PC-9 (cell line): ENCODE measurements around the gene USP50. TPM values are rescaled to one million over a fixed set of nuclear protein-coding genes. Genes with fewer than 3 reads are reported as not detected.

ENCODE experiments used
- BruUV-seq: library from RNA; stranded (reverse); fragments of 400-500 nt; replicated peaks from 2 replicates; lab custom pipeline; 2021; lab: Mats Ljungman, UMichigan
- CTCF ChIA-PET: fragments of 300-600 bp; sonication (Branson Sonifier 250); formaldehyde crosslinking; loops from one replicate; lab custom pipeline; 2022; ENCODE audit warnings: antibody characterized with exemption; lab: Charles Lee
- POLR2A ChIA-PET: fragments of 300-600 bp; sonication (Branson Sonifier 250); formaldehyde crosslinking; loops from one replicate; lab custom pipeline; 2022; ENCODE audit warnings: antibody characterized with exemption; ENCODE audit not compliant: unreplicated experiment; lab: Charles Lee
- DNase-seq, 2 experiments: peaks; one replicate each; pipeline versions ENCODE4 v3.0.0 to v3.0.0-alpha.2; 2015 to 2022; ENCODE audit warnings: mixed read lengths in 1 of 2
- H2AFZ ChIP-seq: fragments of 200-600 bp; sonication (generic); 2 replicates; pipeline ENCODE4 v1.8.1; 2017; ENCODE audit warnings: antibody characterized with exemption
- H3F3A ChIP-seq: fragments of 200-600 bp; sonication (generic); 2 replicates; pipeline ENCODE4 v1.8.1; 2017; ENCODE audit warnings: antibody characterized with exemption, mild to moderate bottlenecking, low read depth; ENCODE audit not compliant: insufficient read depth
- H3K27ac ChIP-seq: fragments of 200-600 bp; sonication (generic); 2 replicates; pipeline ENCODE4 v1.6.1; 2016; ENCODE audit warnings: mixed run types
- H3K27me3 ChIP-seq: fragments of 200-600 bp; sonication (generic); 2 replicates; pipeline ENCODE4 v1.6.1; 2016; ENCODE audit warnings: low read depth, mixed run types; ENCODE audit not compliant: insufficient read depth
- H3K36me3 ChIP-seq: fragments of 200-600 bp; sonication (generic); 2 replicates; pipeline ENCODE4 v1.6.1; 2016; ENCODE audit warnings: low read depth, mixed run types
- H3K4me1 ChIP-seq: fragments of 200-600 bp; sonication (generic); replicated peaks from 2 replicates; pipeline ENCODE4 v1.6.1; 2016; ENCODE audit warnings: mixed run types; ENCODE audit not compliant: insufficient read depth
- H3K4me2 ChIP-seq: fragments of 200-600 bp; sonication (generic); 2 replicates; pipeline ENCODE4 v1.6.1; 2017; ENCODE audit warnings: mixed run types
- H3K4me3 ChIP-seq: fragments of 200-600 bp; sonication (generic); 2 replicates; pipeline ENCODE4 v1.6.1; 2016; ENCODE audit warnings: mixed run types
- H3K79me2 ChIP-seq: fragments of 200-600 bp; sonication (generic); 2 replicates; pipeline ENCODE4 v1.6.1; 2017; ENCODE audit warnings: low read depth, mixed run types
- H3K9me2 ChIP-seq: fragments of 200-600 bp; sonication (generic); 2 replicates; pipeline ENCODE4 v1.8.1; 2017; ENCODE audit warnings: mild to moderate bottlenecking; ENCODE audit not compliant: insufficient read depth
- H3K9me3 ChIP-seq: fragments of 200-600 bp; sonication (generic); 2 replicates; pipeline ENCODE4 v1.8.1; 2016; ENCODE audit warnings: low read depth; ENCODE audit not compliant: insufficient read depth
- H4K20me1 ChIP-seq: fragments of 200-600 bp; sonication (generic); 2 replicates; pipeline ENCODE4 v1.8.1; 2017; ENCODE audit not compliant: insufficient read depth
- EZH2 ChIP-seq: fragments of 200-600 bp; sonication (generic); IDR thresholded peaks from 2 replicates; pipeline ENCODE4 v1.8.0; 2017; ENCODE audit warnings: antibody characterized with exemption, low read depth
- intact Hi-C: fragments of 100-400 bp; cut with micrococcal nuclease; formaldehyde crosslinking; loops from one replicate; pipeline ENCODE4 v1.10.0; 2022; ENCODE audit not compliant: unreplicated experiment
- total RNA-seq: library from RNA; stranded (reverse); gene quantifications from 2 replicates; pipeline ENCODE4 v1.2.3, GENCODE V29; 2021
- TF ChIP-seq, protein P1 (sequence below): fragments of 200-600 bp; sonication (generic); conservative IDR thresholded peaks from 2 replicates; pipeline ENCODE4 v1.6.1; 2017; ENCODE audit warnings: mixed run types, antibody characterized with exemption, mild to moderate bottlenecking, moderate library complexity

The USP50 gene
- total RNA-seq, 1 experiment from 2014 or later = not detected

DNA sequence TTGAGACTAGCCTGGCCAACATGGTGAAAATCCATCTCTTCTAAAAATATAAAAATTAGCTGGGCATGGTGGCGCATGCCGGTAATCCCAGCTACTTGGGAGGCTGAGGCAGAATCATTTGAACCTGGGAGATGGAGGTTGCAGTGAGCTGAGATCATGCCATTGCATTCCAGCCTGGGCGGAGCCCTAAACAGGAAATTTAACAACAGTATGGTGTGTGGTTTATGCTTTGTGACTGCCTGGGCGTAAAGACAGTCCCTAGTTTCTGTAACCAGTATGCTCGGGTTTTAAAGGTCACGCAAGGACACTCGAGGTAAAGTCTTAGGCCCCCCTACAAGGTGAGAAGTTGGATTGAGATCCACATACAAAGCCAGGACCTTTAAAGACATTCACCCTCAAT lies 43.3 kb downstream of the USP50 start:
- Histone ChIP-seq H3K4me2 (no peak overlapping the region), H3K36me3 (peaks cover 16% of the 10 kb centered on the region), H2AFZ (no peak overlapping the region), H3K27ac (no peak overlapping the region), H3K79me2 (no peaks in the 10 kb centered on the region), H3K9me3 (no peaks in the 10 kb centered on the region), H4K20me1 (no peaks in the 10 kb centered on the region), H3F3A (no peaks in the 10 kb centered on the region), H3K4me3 (no peak overlapping the region), H3K9me2 (no peaks in the 10 kb centered on the region), H3K27me3 (no peaks in the 10 kb centered on the region), H3K4me1 (no peaks in the 10 kb centered on the region)
- POLR2A ChIA-PET = no interaction called here
- CTCF ChIA-PET = no interaction called here
- no peak for DNase-seq
- BruUV-seq = no TSS peak
- intact Hi-C loops = no loop called here
- TF ChIP-seq, protein P1, sequence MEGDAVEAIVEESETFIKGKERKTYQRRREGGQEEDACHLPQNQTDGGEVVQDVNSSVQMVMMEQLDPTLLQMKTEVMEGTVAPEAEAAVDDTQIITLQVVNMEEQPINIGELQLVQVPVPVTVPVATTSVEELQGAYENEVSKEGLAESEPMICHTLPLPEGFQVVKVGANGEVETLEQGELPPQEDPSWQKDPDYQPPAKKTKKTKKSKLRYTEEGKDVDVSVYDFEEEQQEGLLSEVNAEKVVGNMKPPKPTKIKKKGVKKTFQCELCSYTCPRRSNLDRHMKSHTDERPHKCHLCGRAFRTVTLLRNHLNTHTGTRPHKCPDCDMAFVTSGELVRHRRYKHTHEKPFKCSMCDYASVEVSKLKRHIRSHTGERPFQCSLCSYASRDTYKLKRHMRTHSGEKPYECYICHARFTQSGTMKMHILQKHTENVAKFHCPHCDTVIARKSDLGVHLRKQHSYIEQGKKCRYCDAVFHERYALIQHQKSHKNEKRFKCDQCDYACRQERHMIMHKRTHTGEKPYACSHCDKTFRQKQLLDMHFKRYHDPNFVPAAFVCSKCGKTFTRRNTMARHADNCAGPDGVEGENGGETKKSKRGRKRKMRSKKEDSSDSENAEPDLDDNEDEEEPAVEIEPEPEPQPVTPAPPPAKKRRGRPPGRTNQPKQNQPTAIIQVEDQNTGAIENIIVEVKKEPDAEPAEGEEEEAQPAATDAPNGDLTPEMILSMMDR = no peak
- no peak for TF ChIP-seq EZH2

DNA sequence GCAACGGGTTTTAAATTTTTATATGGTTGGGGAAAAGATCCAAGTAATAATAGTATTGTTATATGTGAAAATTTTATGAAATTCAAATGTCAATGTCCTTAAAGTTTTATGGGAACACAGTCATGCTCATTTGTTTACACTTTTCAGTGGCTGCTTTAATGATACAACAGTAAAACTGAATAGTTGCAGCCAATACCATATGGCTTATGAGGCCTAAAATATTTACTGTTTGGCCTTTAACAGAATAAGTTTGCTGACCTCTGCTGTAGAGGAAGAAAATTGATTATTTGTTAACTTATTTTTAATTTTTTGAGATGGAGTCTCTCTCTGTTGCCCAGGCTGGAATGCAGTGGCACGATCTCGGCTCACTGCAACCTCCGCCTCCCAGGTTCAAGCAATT lies 44.7 kb downstream of the USP50 start:
- no peaks in the 10 kb centered on the region for H3K9me3 ChIP-seq
- H4K20me1 ChIP-seq = no peaks in the 10 kb centered on the region
- peaks cover 21% of the 10 kb centered on the region for H3K36me3 ChIP-seq
- H3K4me2 ChIP-seq = no peak overlapping the region
- intact Hi-C loops = no loop called here
- no peak for DNase-seq
- BruUV-seq = no TSS peak
- no peak for TF ChIP-seq EZH2
- TF ChIP-seq, protein P1 = no peak
- no peak overlapping the region for H3K4me3 ChIP-seq
- POLR2A ChIA-PET = no interaction called here
- H3K4me1 ChIP-seq = no peaks in the 10 kb centered on the region
- CTCF ChIA-PET = interaction anchor here (0.6 kb wide), 1 partner anchor 23 kb away, joined by 7 read pairs; no protein-coding TSS in a partner anchor
- H3K27me3 ChIP-seq = no peaks in the 10 kb centered on the region
- H3K79me2 ChIP-seq = no peaks in the 10 kb centered on the region
- H3K27ac ChIP-seq = no peak overlapping the region
- H3F3A ChIP-seq = no peaks in the 10 kb centered on the region
- H2AFZ ChIP-seq = no peak overlapping the region
- no peaks in the 10 kb centered on the region for H3K9me2 ChIP-seq

DNA sequence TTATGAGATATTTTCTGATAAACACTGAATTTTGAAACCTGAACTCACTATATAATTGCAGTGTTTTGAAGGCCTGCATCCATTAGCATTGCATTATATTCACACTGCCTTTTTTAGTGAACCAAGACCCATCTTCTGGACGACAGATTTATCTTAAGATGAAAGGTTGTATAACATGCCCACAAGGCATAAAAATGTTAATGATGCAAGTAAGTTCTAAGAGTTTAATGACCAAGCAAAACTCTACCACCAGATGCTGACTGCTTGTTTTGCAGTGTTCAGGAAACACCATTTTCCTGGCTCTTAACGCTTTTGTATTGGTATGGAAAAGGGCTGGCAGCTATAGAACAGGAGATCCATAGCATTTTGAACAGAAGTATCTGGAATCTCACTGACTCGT lies 46.1 kb downstream of the USP50 start:
- Histone ChIP-seq H3K9me2 (no peaks in the 10 kb centered on the region), H3K4me3 (no peak overlapping the region), H4K20me1 (no peaks in the 10 kb centered on the region), H3K4me2 (no peak overlapping the region), H3F3A (no peaks in the 10 kb centered on the region), H3K27ac (no peak overlapping the region), H3K4me1 (no peaks in the 10 kb centered on the region), H3K79me2 (no peaks in the 10 kb centered on the region), H3K9me3 (no peaks in the 10 kb centered on the region), H2AFZ (no peak overlapping the region), H3K36me3 (peaks cover 21% of the 10 kb centered on the region), H3K27me3 (no peaks in the 10 kb centered on the region)
- BruUV-seq = no TSS peak
- TF ChIP-seq, protein P1 = no peak
- DNase-seq = no peak
- CTCF ChIA-PET = no interaction called here
- intact Hi-C loops = no loop called here
- POLR2A ChIA-PET = no interaction called here
